Body of pancreas (tissue), 4 donors: ENCODE results near the gene CTSD.

Experiments
- POLR2A ChIP-seq, 3 donors: fragments of 450-650 bp; IDR thresholded peaks; one replicate each; pipeline ENCODE4 v1.6.1; 2016; ENCODE audit warnings: antibody characterized with exemption in 3 of 3, mild to moderate bottlenecking in 2 of 3
- TF ChIP-seq, protein P1 (sequence below), 7 experiments: fragments of 450-650 bp in 4 of 7; fragments of 200-600 bp in 3 of 7; sonication (generic) in 3 of 7; IDR thresholded peaks; one replicate each; pipeline ENCODE4 v1.5.1; 2016 to 2019; ENCODE audit warnings: antibody characterized with exemption in 7 of 7

DNA sequence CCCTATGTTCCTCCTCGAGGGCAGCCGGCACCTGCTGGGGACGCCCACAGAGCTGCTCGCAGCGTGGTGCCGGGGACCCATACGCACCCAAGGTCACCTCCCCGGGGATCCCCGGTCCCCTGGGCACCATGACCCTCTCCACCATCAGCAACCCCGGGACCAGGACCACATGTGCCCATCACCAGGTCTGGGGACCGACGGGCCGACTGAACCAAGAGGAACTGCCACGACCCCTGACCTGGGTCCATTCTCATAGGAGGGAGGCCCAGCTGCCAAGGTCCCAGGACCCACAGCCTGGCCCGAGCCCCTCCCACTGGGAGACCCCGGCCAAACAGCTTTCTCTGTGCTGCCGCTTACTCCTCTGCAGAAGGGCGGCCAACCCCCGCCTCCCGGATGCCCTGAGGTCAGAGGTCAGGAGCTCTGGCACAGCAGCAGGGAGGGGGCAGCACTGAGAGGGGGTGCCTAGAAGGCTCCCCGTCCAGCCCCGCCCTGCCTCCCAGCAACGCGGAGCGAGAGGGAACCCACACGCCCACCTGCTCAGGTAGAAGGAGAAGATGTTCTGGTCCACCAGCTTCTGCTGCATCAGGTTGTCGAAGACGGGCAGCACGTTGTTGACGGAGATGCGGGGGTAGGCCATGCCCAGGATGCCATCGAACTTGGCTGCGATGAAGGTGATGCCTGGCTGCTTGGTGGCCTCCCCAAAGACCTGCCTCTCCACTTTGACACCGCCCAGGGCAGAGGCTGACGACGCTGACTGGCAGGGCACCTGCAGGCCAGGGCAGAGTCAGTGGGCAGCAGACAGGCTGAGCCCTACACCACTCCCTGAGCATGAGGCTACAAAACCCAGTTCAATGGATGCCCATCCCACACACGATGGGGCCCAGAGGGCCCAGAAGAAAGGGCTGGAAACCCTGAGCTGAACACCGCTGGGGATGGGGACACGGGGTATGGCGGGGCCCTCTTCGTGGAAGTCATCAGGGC, 6.6 kb downstream of the CTSD start:
- TF ChIP-seq, protein P1, sequence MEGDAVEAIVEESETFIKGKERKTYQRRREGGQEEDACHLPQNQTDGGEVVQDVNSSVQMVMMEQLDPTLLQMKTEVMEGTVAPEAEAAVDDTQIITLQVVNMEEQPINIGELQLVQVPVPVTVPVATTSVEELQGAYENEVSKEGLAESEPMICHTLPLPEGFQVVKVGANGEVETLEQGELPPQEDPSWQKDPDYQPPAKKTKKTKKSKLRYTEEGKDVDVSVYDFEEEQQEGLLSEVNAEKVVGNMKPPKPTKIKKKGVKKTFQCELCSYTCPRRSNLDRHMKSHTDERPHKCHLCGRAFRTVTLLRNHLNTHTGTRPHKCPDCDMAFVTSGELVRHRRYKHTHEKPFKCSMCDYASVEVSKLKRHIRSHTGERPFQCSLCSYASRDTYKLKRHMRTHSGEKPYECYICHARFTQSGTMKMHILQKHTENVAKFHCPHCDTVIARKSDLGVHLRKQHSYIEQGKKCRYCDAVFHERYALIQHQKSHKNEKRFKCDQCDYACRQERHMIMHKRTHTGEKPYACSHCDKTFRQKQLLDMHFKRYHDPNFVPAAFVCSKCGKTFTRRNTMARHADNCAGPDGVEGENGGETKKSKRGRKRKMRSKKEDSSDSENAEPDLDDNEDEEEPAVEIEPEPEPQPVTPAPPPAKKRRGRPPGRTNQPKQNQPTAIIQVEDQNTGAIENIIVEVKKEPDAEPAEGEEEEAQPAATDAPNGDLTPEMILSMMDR (IDR thresholded peaks at IDR 0.05) = no peak
- TF ChIP-seq POLR2A (IDR thresholded peaks at IDR 0.05) = no peak
